Measurements from ENCODE around the gene GTF2F2.

- TF ChIP-seq TARDBP (IDR thresholded peaks at IDR 0.05) (no peak), GABPB2 (CRISPR knock-in tag; conservative IDR thresholded peaks at IDR 0.05) (no peak), KDM1A (IDR thresholded peaks at IDR 0.05) (no peak), BHLHE40 (IDR thresholded peaks at IDR 0.05; ENCODE audit: low read length) (no peak), NFYB (IDR thresholded peaks at IDR 0.05; ENCODE audit: extremely low read depth, insufficient read length) (no peak), ZNF146 (CRISPR knock-in tag; IDR thresholded peaks at IDR 0.05; ENCODE audit: unreplicated experiment) (no peak), CBX8 (IDR thresholded peaks at IDR 0.05; ENCODE audit: borderline replicate concordance, extremely low read depth, low read depth, low read length, poor library complexity, severe bottlenecking) (no peak), KHSRP (IDR thresholded peaks at IDR 0.05) (no peak)
These were observed 194.5 kb downstream of the GTF2F2 start for GRCh38 chr13:45314822-45315221.
